A549 (cell line): Measurements from ENCODE around the gene LEMD1. TPM values are rescaled to one million over a fixed set of nuclear protein-coding genes. Genes with fewer than 3 reads are reported as not detected.

ENCODE experiments used
- ATAC-seq, 2 experiments: fragments of 200-7000 bp in 1 of 2; fragments of >200 bp in 1 of 2; cut with Nextera tagmentation in 1 of 2; cut with Tn5 transposase in 1 of 2; 3 replicates each; pipeline versions ENCODE4 v1.8.0 to v1.9.1; 2018 to 2020; ENCODE audit warnings: mild to moderate bottlenecking in 1 of 2, moderate library complexity in 1 of 2
- CTCF ChIA-PET: fragments of 300-600 bp; sonication (Branson Sonifier 250); formaldehyde crosslinking; extraction: SDS; loops from one replicate; lab custom pipeline; 2021; ENCODE audit warnings: antibody characterized with exemption, inconsistent platforms; lab: Yijun Ruan, JAX
- POLR2A ChIA-PET: fragments of 350-600 bp; formaldehyde crosslinking; extraction: SDS; loops from one replicate; lab custom pipeline; 2021; ENCODE audit warnings: antibody characterized with exemption, inconsistent platforms; lab: Yijun Ruan, JAX
- DNase-seq, 2 experiments: peaks; one replicate each; pipeline versions ENCODE4 v3.0.0 to v3.0.0-alpha.2; 2011 to 2016; ENCODE audit warnings: low read depth in 1 of 2, low spot score in 1 of 2
- FAIRE-seq: peaks from 2 replicates; lab custom pipeline; 2011; peaks lifted over from hg19 to GRCh38; lab: Jason Lieb, UNC
- H3K27ac ChIP-seq, 2 experiments: fragments of >200 bp; sonication (Bioruptor Twin); formaldehyde crosslinking; 3 replicates each; pipeline ENCODE4 v1.5.1; 2016 to 2017
- H3K4me1 ChIP-seq: fragments of >200 bp; sonication (Bioruptor Twin); formaldehyde crosslinking; 3 replicates; pipeline ENCODE4 v1.6.1; 2016
- H3K4me2 ChIP-seq: fragments of >200 bp; sonication (Bioruptor Twin); formaldehyde crosslinking; 3 replicates; pipeline ENCODE4 v1.6.1; 2016
- H3K4me3 ChIP-seq: fragments of >200 bp; sonication (Bioruptor Twin); formaldehyde crosslinking; 3 replicates; pipeline ENCODE4 v1.5.1; 2016
- H3K9me3 ChIP-seq: fragments of >200 bp; sonication (Bioruptor Twin); formaldehyde crosslinking; 3 replicates; pipeline ENCODE4 v1.6.1; 2016
- FOXS1 ChIP-seq: fragments of 250-450 bp; sonication (Bioruptor Pico); IDR thresholded peaks from 2 replicates; pipeline ENCODE4 v1.5.0; 2020; ENCODE audit warnings: mild to moderate bottlenecking, moderate library complexity
- HEYL ChIP-seq: fragments of 250-450 bp; sonication (Bioruptor Pico); IDR thresholded peaks from 2 replicates; pipeline ENCODE4 v1.8.0; 2021; ENCODE audit warnings: mild to moderate bottlenecking, moderate library complexity
- HOXB5 ChIP-seq: fragments of 250-450 bp; sonication (Bioruptor Pico); IDR thresholded peaks from 2 replicates; pipeline ENCODE4 v1.5.0; 2020; ENCODE audit warnings: mild to moderate bottlenecking, moderate library complexity
- JUN ChIP-seq, 2 experiments: fragments of >200 bp; sonication (Bioruptor Twin); formaldehyde crosslinking; IDR thresholded peaks; 2 replicates in 1 of 2; 3 replicates in 1 of 2; pipeline ENCODE4 v1.6.1; 2016 to 2017
- PBX3 ChIP-seq: IDR thresholded peaks from 2 replicates; pipeline ENCODE4 v1.6.1; 2012
- RARB ChIP-seq: fragments of 250-450 bp; sonication (Bioruptor Pico); IDR thresholded peaks from 2 replicates; pipeline ENCODE4 v1.8.0; 2021; ENCODE audit warnings: mild to moderate bottlenecking, moderate library complexity
- RFX5 ChIP-seq: fragments of 450-650 bp; IDR thresholded peaks from 2 replicates; pipeline ENCODE4 v1.7.1; 2014; ENCODE audit warnings: antibody characterized with exemption, mild to moderate bottlenecking, moderate library complexity
- WGBS: methylation state at CpG from one replicate; pipeline ENCODE4 v1.1.6; 2017; ENCODE audit errors: missing lambda C conversion rate; 5-methylcytosine and 5-hydroxymethylcytosine counted together
- polyA plus RNA-seq, 4 experiments: library from polyadenylated mRNA; depleted of rRNA in 3 of 4; stranded (reverse); fragments of >200 nt; fragmentation: RNase III in 1 of 4; extraction: RNeasy Plus Mini Kit Qiagen cat#74134 plus additional on column Dnase treatment in 1 of 4; gene quantifications; 2 replicates in 3 of 4; 3 replicates in 1 of 4; pipeline ENCODE4 v1.2.3, GENCODE V29; 2011 to 2017
- small RNA-seq, 6 experiments: library from RNA; depleted of rRNA; stranded (forward); fragments of <200 nt; gene quantifications; one replicate each; pipeline ENCODE3, GENCODE V24; 2012
- TF ChIP-seq, protein P1 (sequence below): fragments of 450-650 bp; IDR thresholded peaks from 2 replicates; pipeline ENCODE4 v1.6.1; 2014; ENCODE audit warnings: antibody characterized with exemption
- TF ChIP-seq, protein P2 (sequence below): fragments of >200 bp; sonication (Bioruptor Twin); formaldehyde crosslinking; IDR thresholded peaks from 2 replicates; pipeline ENCODE4 v1.6.1; 2016

Gene LEMD1
- polyA plus RNA-seq, 2 of the 4 experiments (the other 2 are of a cell fraction) = 0.14 to 0.18 TPM

DNA sequence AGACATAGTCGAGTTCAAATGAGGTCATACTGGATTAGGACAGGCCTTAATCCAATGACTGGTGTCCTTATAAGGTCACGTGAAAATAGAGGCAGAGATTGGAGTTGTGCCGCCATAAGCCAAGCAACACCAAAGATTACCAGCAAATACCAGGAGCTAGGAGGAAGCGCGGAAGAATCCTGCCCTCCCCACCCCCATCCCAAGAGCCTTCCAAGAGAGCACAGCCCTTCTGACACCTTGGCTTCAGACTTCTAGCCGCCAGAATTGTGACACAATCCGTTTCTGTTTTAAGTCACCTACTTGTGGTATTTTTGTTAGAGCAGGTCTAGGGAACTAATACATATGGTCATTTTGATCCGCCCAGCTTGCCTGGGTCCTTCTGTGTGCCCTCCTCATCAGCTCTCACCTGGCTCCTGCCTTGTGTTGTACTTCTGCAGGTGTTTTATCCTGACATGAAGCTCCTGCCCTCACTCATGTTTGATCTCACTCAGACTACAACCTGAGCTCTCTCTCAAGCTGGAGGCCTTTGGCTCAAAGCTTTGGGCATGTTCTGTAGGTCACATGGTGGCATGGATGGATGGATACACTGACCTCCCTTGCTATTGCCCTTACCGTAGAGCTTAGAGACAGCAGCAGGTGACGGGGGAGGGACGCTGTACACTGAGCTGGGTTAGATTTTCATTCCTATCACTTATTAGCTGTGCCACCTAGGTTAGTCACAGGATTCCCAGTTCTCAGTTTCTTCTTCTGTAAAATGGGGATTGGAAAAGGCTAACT, 89.7 kb downstream of the LEMD1 start:
- POLR2A ChIA-PET = interaction anchor here (0.8 to 0.9 kb wide), 2 partner anchors 10 to 121 kb away, joined by 3 read pairs; partner anchors contain the start of gene DSTYK
- CTCF ChIA-PET = interaction anchor here (0.6 to 89.2 kb wide), 8 partner anchors 7 to 343 kb away, joined by 3 to 3627 read pairs (median 84); partner anchors contain the start of genes KLHDC8A and NUAK2
- Histone ChIP-seq H3K4me1 (no peaks in the 10 kb centered on the region), H3K9me3 (no peaks in the 10 kb centered on the region), H3K4me2 (no peak overlapping the region), H3K4me3 (no peak overlapping the region), H3K27ac (no peak overlapping the region)
- ATAC-seq (no peak), FAIRE-seq (no peak), DNase-seq (no peak)
- 86% methylated on average over 11 of the region's 11 CpGs for WGBS
- TF ChIP-seq JUN (IDR thresholded peaks at IDR 0.05) = no peak
- TF ChIP-seq RFX5 = no peak
- no peak for TF ChIP-seq HOXB5 (CRISPR knock-in tag)
- no peak for TF ChIP-seq PBX3
- TF ChIP-seq HEYL = no peak
- TF ChIP-seq RARB = no peak
- TF ChIP-seq FOXS1 (CRISPR knock-in tag) = no peak
- TF ChIP-seq, protein P1, sequence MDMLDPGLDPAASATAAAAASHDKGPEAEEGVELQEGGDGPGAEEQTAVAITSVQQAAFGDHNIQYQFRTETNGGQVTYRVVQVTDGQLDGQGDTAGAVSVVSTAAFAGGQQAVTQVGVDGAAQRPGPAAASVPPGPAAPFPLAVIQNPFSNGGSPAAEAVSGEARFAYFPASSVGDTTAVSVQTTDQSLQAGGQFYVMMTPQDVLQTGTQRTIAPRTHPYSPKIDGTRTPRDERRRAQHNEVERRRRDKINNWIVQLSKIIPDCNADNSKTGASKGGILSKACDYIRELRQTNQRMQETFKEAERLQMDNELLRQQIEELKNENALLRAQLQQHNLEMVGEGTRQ = no peak
- TF ChIP-seq, protein P2, sequence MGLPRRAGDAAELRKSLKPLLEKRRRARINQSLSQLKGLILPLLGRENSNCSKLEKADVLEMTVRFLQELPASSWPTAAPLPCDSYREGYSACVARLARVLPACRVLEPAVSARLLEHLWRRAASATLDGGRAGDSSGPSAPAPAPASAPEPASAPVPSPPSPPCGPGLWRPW = no peak

Small RNA genes lying within 50 kb of the gene (small RNA-seq; reads per million reads assigned to genes)
- 0 to 10.7 (median 1.7) reads per million in 6 experiments for gene MIR135B
- 0 to 0.04 (median 0) reads per million in 6 experiments for gene SNRPGP10

Other genes starting within 250 kb of the LEMD1 start
- gene DSTYK, start 210.4 kb downstream of the LEMD1 start, polyA plus RNA-seq (2011; rRNA removed) = 8.5 and 9.0 TPM in 2 replicates
- 8.5 to 8.7 TPM (median 8.6 TPM) in 3 replicates for gene DSTYK, start 210.4 kb downstream of the LEMD1 start, polyA plus RNA-seq (2017; fragmentation: RNase III; extraction: RNeasy Plus Mini Kit Qiagen cat#74134 plus additional on column Dnase treatment)
- gene TMCC2, start 194.1 kb downstream of the LEMD1 start, polyA plus RNA-seq (2011; rRNA removed) = 1.6 and 1.7 TPM in 2 replicates
- 2.9 to 3.7 TPM (median 3.2 TPM) in 3 replicates for gene TMCC2, start 194.1 kb downstream of the LEMD1 start, polyA plus RNA-seq (2017; fragmentation: RNase III; extraction: RNeasy Plus Mini Kit Qiagen cat#74134 plus additional on column Dnase treatment)
- gene NUAK2, start 100.3 kb downstream of the LEMD1 start, polyA plus RNA-seq (2011; rRNA removed) = 22.6 and 29.7 TPM in 2 replicates
- gene NUAK2, start 100.3 kb downstream of the LEMD1 start, polyA plus RNA-seq (2017; fragmentation: RNase III; extraction: RNeasy Plus Mini Kit Qiagen cat#74134 plus additional on column Dnase treatment) = 37.8 to 40.9 TPM (median 38.8 TPM) in 3 replicates
- 0.37 and 0.40 TPM in 2 replicates for gene KLHDC8A, start 65.1 kb downstream of the LEMD1 start, polyA plus RNA-seq (2011; rRNA removed)
- gene KLHDC8A, start 65.1 kb downstream of the LEMD1 start, polyA plus RNA-seq (2017; fragmentation: RNase III; extraction: RNeasy Plus Mini Kit Qiagen cat#74134 plus additional on column Dnase treatment) = 0.32 to 0.51 TPM (median 0.34 TPM) in 3 replicates
- 0.09 and 0.16 TPM in 2 replicates for gene BLACAT1, start 34.0 kb upstream of the LEMD1 start, polyA plus RNA-seq (2011; rRNA removed)
- gene BLACAT1, start 34.0 kb upstream of the LEMD1 start, polyA plus RNA-seq (2017; fragmentation: RNase III; extraction: RNeasy Plus Mini Kit Qiagen cat#74134 plus additional on column Dnase treatment) = 0.04 TPM in 1 of 3 replicates, not detected in the others
- gene CDK18, start 82.6 kb upstream of the LEMD1 start, polyA plus RNA-seq (2011; rRNA removed) = 0.75 and 1.3 TPM in 2 replicates
- gene CDK18, start 82.6 kb upstream of the LEMD1 start, polyA plus RNA-seq (2017; fragmentation: RNase III; extraction: RNeasy Plus Mini Kit Qiagen cat#74134 plus additional on column Dnase treatment) = 1.4 to 2.3 TPM (median 2.0 TPM) in 3 replicates
- 11.9 and 12.7 TPM in 2 replicates for gene ELK4, start 210.0 kb upstream of the LEMD1 start, polyA plus RNA-seq (2011; rRNA removed)
- 5.8 to 6.4 TPM (median 5.9 TPM) in 3 replicates for gene ELK4, start 210.0 kb upstream of the LEMD1 start, polyA plus RNA-seq (2017; fragmentation: RNase III; extraction: RNeasy Plus Mini Kit Qiagen cat#74134 plus additional on column Dnase treatment)